A549 (cell line): ENCODE measurements around the gene B3GNT7. TPM values are rescaled to one million over a fixed set of nuclear protein-coding genes. Genes with fewer than 3 reads are reported as not detected.

Source experiments
- ATAC-seq, 2 experiments: fragments of 200-7000 bp in 1 of 2; fragments of >200 bp in 1 of 2; cut with Nextera tagmentation in 1 of 2; cut with Tn5 transposase in 1 of 2; 3 replicates each; pipeline versions ENCODE4 v1.8.0 to v1.9.1; 2018 to 2020; ENCODE audit warnings: mild to moderate bottlenecking in 1 of 2, moderate library complexity in 1 of 2
- CTCF ChIA-PET: fragments of 300-600 bp; sonication (Branson Sonifier 250); formaldehyde crosslinking; extraction: SDS; loops from one replicate; lab custom pipeline; 2021; ENCODE audit warnings: antibody characterized with exemption, inconsistent platforms; lab: Yijun Ruan, JAX
- POLR2A ChIA-PET: fragments of 350-600 bp; formaldehyde crosslinking; extraction: SDS; loops from one replicate; lab custom pipeline; 2021; ENCODE audit warnings: antibody characterized with exemption, inconsistent platforms; lab: Yijun Ruan, JAX
- DNase-seq, 2 experiments: peaks; one replicate each; pipeline versions ENCODE4 v3.0.0 to v3.0.0-alpha.2; 2011 to 2016; ENCODE audit warnings: low read depth in 1 of 2, low spot score in 1 of 2
- FAIRE-seq: peaks from 2 replicates; lab custom pipeline; 2011; peaks lifted over from hg19 to GRCh38; lab: Jason Lieb, UNC
- H3K27ac ChIP-seq, 2 experiments: fragments of >200 bp; sonication (Bioruptor Twin); formaldehyde crosslinking; 3 replicates each; pipeline ENCODE4 v1.5.1; 2016 to 2017
- H3K4me1 ChIP-seq: fragments of >200 bp; sonication (Bioruptor Twin); formaldehyde crosslinking; 3 replicates; pipeline ENCODE4 v1.6.1; 2016
- H3K4me2 ChIP-seq: fragments of >200 bp; sonication (Bioruptor Twin); formaldehyde crosslinking; 3 replicates; pipeline ENCODE4 v1.6.1; 2016
- H3K4me3 ChIP-seq: fragments of >200 bp; sonication (Bioruptor Twin); formaldehyde crosslinking; 3 replicates; pipeline ENCODE4 v1.5.1; 2016
- H3K9me3 ChIP-seq: fragments of >200 bp; sonication (Bioruptor Twin); formaldehyde crosslinking; 3 replicates; pipeline ENCODE4 v1.6.1; 2016
- BHLHE40 ChIP-seq: IDR thresholded peaks from 2 replicates; pipeline ENCODE4 v1.6.1; 2012; ENCODE audit warnings: low read depth, low read length, inconsistent platforms
- CBX2 ChIP-seq: fragments of 200-600 bp; sonication (generic); IDR thresholded peaks from 2 replicates; pipeline ENCODE4 v1.6.1; 2016; ENCODE audit warnings: low read depth, mild to moderate bottlenecking, borderline replicate concordance
- CBX8 ChIP-seq: fragments of 200-600 bp; sonication (generic); IDR thresholded peaks from 2 replicates; pipeline ENCODE4 v1.6.1; 2016
- CEBPB ChIP-seq, 2 experiments: fragments of >200 bp in 1 of 2; sonication (Bioruptor Twin) in 1 of 2; formaldehyde crosslinking in 1 of 2; IDR thresholded peaks; 2 replicates each; pipeline ENCODE4 v1.6.1; 2012 to 2016
- CHD2 ChIP-seq: fragments of 150-350 bp; IDR thresholded peaks from 2 replicates; pipeline ENCODE4 v1.6.1; 2014; ENCODE audit warnings: low read length; ENCODE audit not compliant: partially characterized antibody
- EHF ChIP-seq: fragments of 250-450 bp; sonication (Bioruptor Pico); IDR thresholded peaks from 2 replicates; pipeline ENCODE4 v1.5.0; 2020; ENCODE audit warnings: mild to moderate bottlenecking
- EHMT2 ChIP-seq: fragments of 200-600 bp; sonication (generic); IDR thresholded peaks from 2 replicates; pipeline ENCODE4 v1.6.1; 2016; ENCODE audit warnings: antibody characterized with exemption, low read depth, mild to moderate bottlenecking, moderate library complexity
- EP300 ChIP-seq, 2 experiments: fragments of >200 bp; sonication (Bioruptor Twin); formaldehyde crosslinking; IDR thresholded peaks; 2 replicates in 1 of 2; 3 replicates in 1 of 2; pipeline ENCODE4 v1.6.1; 2016 to 2017
- ESRRA ChIP-seq: fragments of 150-350 bp; IDR thresholded peaks from 2 replicates; pipeline ENCODE4 v1.6.1; 2014; ENCODE audit warnings: mild to moderate bottlenecking, low read length, borderline replicate concordance
- FOSB ChIP-seq: fragments of 250-450 bp; sonication (Bioruptor Pico); IDR thresholded peaks from 2 replicates; pipeline ENCODE4 v1.5.0; 2020; ENCODE audit warnings: mild to moderate bottlenecking, moderate library complexity
- FOSL2 ChIP-seq, 2 experiments: fragments of 450-650 bp in 1 of 2; fragments of >200 bp in 1 of 2; sonication (Bioruptor Twin) in 1 of 2; formaldehyde crosslinking; IDR thresholded peaks; 2 replicates each; pipeline versions ENCODE4 v1.5.0 to v1.6.1; 2016 to 2020; ENCODE audit warnings: mild to moderate bottlenecking in 1 of 2, moderate library complexity in 1 of 2
- GATA3 ChIP-seq: IDR thresholded peaks from 2 replicates; pipeline ENCODE4 v1.6.1; 2012; ENCODE audit warnings: borderline replicate concordance
- HDAC2 ChIP-seq: fragments of 200-600 bp; sonication (generic); IDR thresholded peaks from 2 replicates; pipeline ENCODE4 v1.6.1; 2016
- HOXA7 ChIP-seq: fragments of 250-450 bp; sonication (Bioruptor Pico); IDR thresholded peaks from 2 replicates; pipeline ENCODE4 v1.5.0; 2020; ENCODE audit warnings: mild to moderate bottlenecking, moderate library complexity
- HOXB5 ChIP-seq: fragments of 250-450 bp; sonication (Bioruptor Pico); IDR thresholded peaks from 2 replicates; pipeline ENCODE4 v1.5.0; 2020; ENCODE audit warnings: mild to moderate bottlenecking, moderate library complexity
- JUN ChIP-seq, 2 experiments: fragments of >200 bp; sonication (Bioruptor Twin); formaldehyde crosslinking; IDR thresholded peaks; 2 replicates in 1 of 2; 3 replicates in 1 of 2; pipeline ENCODE4 v1.6.1; 2016 to 2017
- MAFK ChIP-seq: fragments of 450-650 bp; IDR thresholded peaks from 2 replicates; pipeline ENCODE4 v1.6.1; 2014; ENCODE audit not compliant: partially characterized antibody
- NFE2L2 ChIP-seq: fragments of 150-350 bp; conservative IDR thresholded peaks from 2 replicates; pipeline ENCODE4 v1.6.1; 2014; ENCODE audit warnings: low read length
- NPAS2 ChIP-seq: fragments of 250-450 bp; sonication (Bioruptor Pico); IDR thresholded peaks from 2 replicates; pipeline ENCODE4 v1.8.0; 2022; ENCODE audit warnings: mild to moderate bottlenecking, moderate library complexity, borderline replicate concordance
- NR3C1 ChIP-seq: fragments of >200 bp; sonication (Bioruptor Twin); formaldehyde crosslinking; IDR thresholded peaks from 3 replicates; pipeline ENCODE4 v1.6.1; 2017
- PBX3 ChIP-seq: IDR thresholded peaks from 2 replicates; pipeline ENCODE4 v1.6.1; 2012
- PHF8 ChIP-seq: fragments of 200-600 bp; sonication (generic); IDR thresholded peaks from 2 replicates; pipeline ENCODE4 v1.6.1; 2016; ENCODE audit warnings: low read depth, mild to moderate bottlenecking, antibody characterized with exemption, moderate library complexity, borderline replicate concordance
- RARB ChIP-seq: fragments of 250-450 bp; sonication (Bioruptor Pico); IDR thresholded peaks from 2 replicates; pipeline ENCODE4 v1.8.0; 2021; ENCODE audit warnings: mild to moderate bottlenecking, moderate library complexity
- RFX5 ChIP-seq: fragments of 450-650 bp; IDR thresholded peaks from 2 replicates; pipeline ENCODE4 v1.7.1; 2014; ENCODE audit warnings: antibody characterized with exemption, mild to moderate bottlenecking, moderate library complexity
- SREBF2 ChIP-seq: fragments of 450-650 bp; IDR thresholded peaks from 2 replicates; pipeline ENCODE4 v1.6.1; 2014; ENCODE audit warnings: mild to moderate bottlenecking, moderate library complexity
- TP53 ChIP-seq: fragments of 250-450 bp; sonication (Bioruptor Pico); IDR thresholded peaks from 2 replicates; pipeline ENCODE4 v1.5.0; 2021; ENCODE audit warnings: mild to moderate bottlenecking, moderate library complexity
- ZSCAN20 ChIP-seq: fragments of 250-450 bp; sonication (Bioruptor Pico); IDR thresholded peaks from 2 replicates; pipeline ENCODE4 v1.8.0; 2022; ENCODE audit warnings: mild to moderate bottlenecking, moderate library complexity
- WGBS: methylation state at CpG from one replicate; pipeline ENCODE4 v1.1.6; 2017; ENCODE audit errors: missing lambda C conversion rate; 5-methylcytosine and 5-hydroxymethylcytosine counted together
- polyA plus RNA-seq, 4 experiments: library from polyadenylated mRNA; depleted of rRNA in 3 of 4; stranded (reverse); fragments of >200 nt; fragmentation: RNase III in 1 of 4; extraction: RNeasy Plus Mini Kit Qiagen cat#74134 plus additional on column Dnase treatment in 1 of 4; gene quantifications; 2 replicates in 3 of 4; 3 replicates in 1 of 4; pipeline ENCODE4 v1.2.3, GENCODE V29; 2011 to 2017

Gene B3GNT7
- polyA plus RNA-seq, 2 of the 4 experiments (the other 2 are of a cell fraction) = 0.48 to 0.96 TPM

- no peak for FAIRE-seq
Measured at GRCh38 chr2:231370749-231371429, 24.6 kb upstream of the B3GNT7 start.

GRCh38 chr2:231371430-231372054 lies 24.0 kb upstream of the B3GNT7 start:
- Histone ChIP-seq H3K4me3 (no peak overlapping the region), H3K9me3 (no peaks in the 10 kb centered on the region), H3K27ac (peak overlapping the region in 1 of 2 experiments; percentile 33; a peak in 1 of 6 replicates), H3K4me1 (peaks cover 18% of the 10 kb centered on the region; the same call in 2 of the 3 replicates), H3K4me2 (no peak overlapping the region)
- WGBS = 88% methylated on average over 9 of the region's 13 CpGs
- ATAC-seq (peak in 1 of 2 experiments; percentile 35; a peak in 3 of 6 replicates), FAIRE-seq (no peak), DNase-seq (no peak)
- ChIA-PET POLR2A (no interaction called here), CTCF (interaction anchor here (0.6 to 4.3 kb wide), 4 partner anchors 19 to 40 kb away, joined by 3 to 14 read pairs (median 4); no protein-coding TSS in a partner anchor)
- no peak for TF ChIP-seq HOXB5
- TF ChIP-seq CEBPB (IDR thresholded peaks at IDR 0.05) = no peak
- TF ChIP-seq ESRRA = no peak
- no peak for TF ChIP-seq RFX5
- TF ChIP-seq PHF8 = no peak
- no peak for TF ChIP-seq EHMT2
- no peak for TF ChIP-seq BHLHE40
- no peak for TF ChIP-seq NR3C1
- no peak for TF ChIP-seq EHF (CRISPR knock-in tag)
- no peak for TF ChIP-seq CBX8
- TF ChIP-seq PBX3 = no peak

More at GRCh38 chr2:231370749-231371429, 24.6 kb upstream of the B3GNT7 start:
- peak in 1 of 2 experiments; percentile 36; a peak in 2 of 6 replicates for ATAC-seq
- WGBS = 90% methylated on average over 16 of the region's 21 CpGs
- TF ChIP-seq FOSL2 (IDR thresholded peaks at IDR 0.05) = no peak
- TF ChIP-seq FOSL2 (CRISPR knock-in tag; IDR thresholded peaks at IDR 0.05) = no peak
- no peak for TF ChIP-seq CEBPB (IDR thresholded peaks at IDR 0.05)
- no peak for TF ChIP-seq ZSCAN20 (CRISPR knock-in tag)
- TF ChIP-seq HDAC2 = no peak
- no peak for TF ChIP-seq JUN (IDR thresholded peaks at IDR 0.05)
- TF ChIP-seq EHF (CRISPR knock-in tag) = no peak
- TF ChIP-seq SREBF2 = no peak
- TF ChIP-seq TP53 (CRISPR knock-in tag) = no peak
- TF ChIP-seq MAFK = no peak
- TF ChIP-seq EP300 (IDR thresholded peaks at IDR 0.05) = no peak
- no peak for TF ChIP-seq CBX2
- TF ChIP-seq RFX5 = no peak
- TF ChIP-seq FOSB (CRISPR knock-in tag) = no peak
- no peak for TF ChIP-seq GATA3
- no peak for TF ChIP-seq NPAS2 (CRISPR knock-in tag)
- TF ChIP-seq, all 56 proteins: peak for 0
- Histone ChIP-seq H3K9me3 (no peaks in the 10 kb centered on the region), H3K4me2 (no peak overlapping the region), H3K4me1 (peaks cover 22% of the 10 kb centered on the region), H3K4me3 (no peak overlapping the region), H3K27ac (peak overlapping the region in 1 of 2 experiments; percentile 27; a peak in 1 of 6 replicates)
- ChIA-PET POLR2A (no interaction called here), CTCF (interaction anchor here (0.6 to 4.3 kb wide), 2 partner anchors 20 to 41 kb away, joined by 4 to 14 read pairs; no protein-coding TSS in a partner anchor)
- DNase-seq = no peak

- TF ChIP-seq NPAS2 (CRISPR knock-in tag) (no peak), CHD2 (no peak), NFE2L2 (no peak), EP300 (IDR thresholded peaks at IDR 0.05) (no peak), HOXA7 (CRISPR knock-in tag) (no peak), RARB (no peak)
- TF ChIP-seq, all 56 proteins: peak for 0
- Histone ChIP-seq H3K4me3 (no peak overlapping the region), H3K4me1 (peaks cover 18% of the 10 kb centered on the region; the same call in 2 of the 3 replicates), H3K27ac (no peak overlapping the region), H3K4me2 (no peak overlapping the region), H3K9me3 (no peaks in the 10 kb centered on the region)
- WGBS = 76% methylated on average over 7 of the region's 7 CpGs
- DNase-seq (no peak), FAIRE-seq (no peak), ATAC-seq (no peak)
- ChIA-PET POLR2A (no interaction called here), CTCF (interaction anchor here (1.4 to 4.3 kb wide), 4 partner anchors 18 to 145 kb away, joined by 3 to 14 read pairs (median 4); no protein-coding TSS in a partner anchor)
Measured at GRCh38 chr2:231372326-231372725, 23.2 kb upstream of the B3GNT7 start.
